ENCODE data around the gene KRTAP5-2.

DNA sequence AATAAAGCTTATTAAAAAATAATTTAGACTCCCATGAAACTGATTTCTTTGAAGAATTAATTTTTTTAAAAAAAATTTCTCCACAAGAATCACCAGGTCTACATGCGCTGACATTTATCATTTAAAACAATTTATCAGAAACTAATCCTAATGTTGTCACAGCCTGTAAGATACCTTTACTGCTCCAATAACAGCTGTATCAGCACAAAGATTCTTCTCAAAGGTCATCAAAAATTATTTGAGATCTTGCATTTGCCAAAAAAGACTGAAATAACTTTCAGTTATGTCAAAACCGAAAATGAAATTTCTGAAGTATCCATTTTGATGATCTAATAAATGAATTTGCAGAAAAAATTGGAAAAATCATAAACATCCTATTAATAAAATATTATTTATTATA is 39.5 kb upstream of the KRTAP5-2 start:
- no peak for TF ChIP-seq POLR2A (IDR thresholded peaks at IDR 0.05)
- TF ChIP-seq, protein P1, sequence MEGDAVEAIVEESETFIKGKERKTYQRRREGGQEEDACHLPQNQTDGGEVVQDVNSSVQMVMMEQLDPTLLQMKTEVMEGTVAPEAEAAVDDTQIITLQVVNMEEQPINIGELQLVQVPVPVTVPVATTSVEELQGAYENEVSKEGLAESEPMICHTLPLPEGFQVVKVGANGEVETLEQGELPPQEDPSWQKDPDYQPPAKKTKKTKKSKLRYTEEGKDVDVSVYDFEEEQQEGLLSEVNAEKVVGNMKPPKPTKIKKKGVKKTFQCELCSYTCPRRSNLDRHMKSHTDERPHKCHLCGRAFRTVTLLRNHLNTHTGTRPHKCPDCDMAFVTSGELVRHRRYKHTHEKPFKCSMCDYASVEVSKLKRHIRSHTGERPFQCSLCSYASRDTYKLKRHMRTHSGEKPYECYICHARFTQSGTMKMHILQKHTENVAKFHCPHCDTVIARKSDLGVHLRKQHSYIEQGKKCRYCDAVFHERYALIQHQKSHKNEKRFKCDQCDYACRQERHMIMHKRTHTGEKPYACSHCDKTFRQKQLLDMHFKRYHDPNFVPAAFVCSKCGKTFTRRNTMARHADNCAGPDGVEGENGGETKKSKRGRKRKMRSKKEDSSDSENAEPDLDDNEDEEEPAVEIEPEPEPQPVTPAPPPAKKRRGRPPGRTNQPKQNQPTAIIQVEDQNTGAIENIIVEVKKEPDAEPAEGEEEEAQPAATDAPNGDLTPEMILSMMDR (IDR thresholded peaks at IDR 0.05), result no peak
- no peak for TF ChIP-seq POLR2AphosphoS5 (IDR thresholded peaks at IDR 0.05)
